ENCODE data around the gene FMO2. TPM values are rescaled to one million over a fixed set of nuclear protein-coding genes. Genes with fewer than 3 reads are reported as not detected.

The FMO2 gene
- total RNA-seq, 2 experiments from 2014 or later, result not detected

DNA sequence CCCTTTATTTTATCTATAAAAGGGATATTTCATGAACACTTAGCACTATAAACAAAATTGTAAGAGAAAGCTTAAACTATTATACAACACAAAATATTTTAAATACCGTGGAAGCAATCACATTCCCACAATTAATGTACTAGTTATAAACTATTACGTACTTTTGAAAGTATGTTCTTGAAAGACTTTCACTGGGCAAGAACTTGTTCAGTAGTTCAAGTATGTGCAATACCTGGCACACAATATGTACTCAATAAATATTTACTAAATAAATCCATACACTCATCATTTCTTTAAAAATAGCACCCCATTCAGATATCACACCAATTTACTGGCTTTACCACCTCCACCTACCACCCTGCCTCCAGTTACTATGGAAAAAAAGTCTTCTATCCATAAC is 12.6 kb upstream of the FMO2 start:
- POLR2A ChIA-PET, result no interaction called here

DNA sequence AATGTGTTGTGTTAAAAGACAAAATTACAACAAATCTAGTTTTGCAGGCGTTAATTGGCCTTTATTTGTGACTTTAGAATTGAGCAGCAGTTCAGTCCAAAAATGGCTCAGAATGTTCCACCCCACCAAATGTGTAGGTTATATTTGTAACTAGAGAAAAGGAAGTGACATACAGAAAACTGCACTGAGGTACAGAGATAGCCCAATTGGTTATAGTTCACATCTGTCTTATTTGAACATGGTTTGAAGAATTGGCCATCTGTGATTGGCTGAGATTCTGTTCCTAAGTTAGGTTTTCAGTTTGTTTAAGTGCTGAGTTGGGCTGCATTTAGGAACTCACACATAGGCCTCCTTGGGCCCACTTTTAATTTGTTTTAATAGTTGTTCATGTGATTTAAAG is 12.0 kb upstream of the FMO2 start:
- POLR2A ChIA-PET, result no interaction called here
- CTCF ChIA-PET, result no interaction called here

More for the DNA sequence above, 12.6 kb upstream of the FMO2 start:
- CTCF ChIA-PET, result no interaction called here

DNA sequence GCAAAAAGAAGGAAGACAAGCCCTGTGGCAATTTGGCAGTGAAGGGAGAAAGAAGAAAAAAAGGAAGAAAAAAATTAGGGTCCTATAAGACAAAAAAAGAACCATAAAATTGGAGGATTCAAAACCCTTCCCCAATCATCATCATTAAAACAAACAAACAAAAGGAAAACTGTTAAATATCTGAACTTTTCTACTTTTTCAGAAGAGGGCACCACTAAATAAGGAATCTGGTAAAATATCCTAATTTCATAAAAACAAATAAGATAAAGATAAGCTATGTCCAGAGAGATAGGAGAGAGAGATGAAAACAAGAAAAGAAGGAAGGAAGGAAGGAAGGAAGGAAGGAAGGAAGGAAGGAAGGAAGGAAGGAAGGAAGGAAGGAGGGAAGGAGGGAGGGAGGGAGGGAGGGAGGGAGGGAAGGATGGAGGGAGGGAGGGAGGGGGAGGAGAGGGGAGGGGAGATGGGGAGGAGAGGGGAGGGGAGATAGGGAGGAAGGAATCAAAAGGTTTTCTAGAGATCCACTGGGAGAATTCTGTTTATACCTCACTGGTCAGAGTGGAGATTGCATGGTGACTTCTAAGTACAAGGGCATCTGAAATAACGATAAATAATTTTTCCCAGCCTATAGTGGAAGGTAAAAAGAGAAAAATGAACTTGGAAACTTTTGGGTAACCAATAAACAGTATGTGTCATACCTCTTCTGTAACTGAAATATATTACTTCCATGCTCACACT is 10.4 kb upstream of the FMO2 start:
- ChIA-PET CTCF (no interaction called here), POLR2A (no interaction called here)

DNA sequence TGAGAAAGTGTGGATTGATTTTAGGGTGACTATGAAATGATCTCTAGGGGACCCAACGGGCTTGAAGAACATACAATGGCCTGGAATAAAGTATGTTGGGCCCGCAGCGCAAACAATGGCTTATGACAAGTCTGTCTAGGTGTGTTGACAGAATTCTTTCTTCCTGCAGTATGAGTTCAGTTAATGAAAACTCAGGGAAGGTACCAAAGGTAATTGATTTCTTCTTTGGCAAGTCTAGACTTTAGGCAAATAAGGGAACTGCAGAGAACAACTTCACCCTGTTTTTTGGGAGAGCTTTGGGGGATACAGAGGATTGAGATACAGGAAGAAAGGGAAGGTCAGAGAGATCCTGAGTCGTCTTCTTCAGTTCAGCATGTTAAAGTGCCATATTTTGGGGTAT is 7.8 kb upstream of the FMO2 start:
- CTCF ChIA-PET, result no interaction called here
- POLR2A ChIA-PET, result no interaction called here

DNA sequence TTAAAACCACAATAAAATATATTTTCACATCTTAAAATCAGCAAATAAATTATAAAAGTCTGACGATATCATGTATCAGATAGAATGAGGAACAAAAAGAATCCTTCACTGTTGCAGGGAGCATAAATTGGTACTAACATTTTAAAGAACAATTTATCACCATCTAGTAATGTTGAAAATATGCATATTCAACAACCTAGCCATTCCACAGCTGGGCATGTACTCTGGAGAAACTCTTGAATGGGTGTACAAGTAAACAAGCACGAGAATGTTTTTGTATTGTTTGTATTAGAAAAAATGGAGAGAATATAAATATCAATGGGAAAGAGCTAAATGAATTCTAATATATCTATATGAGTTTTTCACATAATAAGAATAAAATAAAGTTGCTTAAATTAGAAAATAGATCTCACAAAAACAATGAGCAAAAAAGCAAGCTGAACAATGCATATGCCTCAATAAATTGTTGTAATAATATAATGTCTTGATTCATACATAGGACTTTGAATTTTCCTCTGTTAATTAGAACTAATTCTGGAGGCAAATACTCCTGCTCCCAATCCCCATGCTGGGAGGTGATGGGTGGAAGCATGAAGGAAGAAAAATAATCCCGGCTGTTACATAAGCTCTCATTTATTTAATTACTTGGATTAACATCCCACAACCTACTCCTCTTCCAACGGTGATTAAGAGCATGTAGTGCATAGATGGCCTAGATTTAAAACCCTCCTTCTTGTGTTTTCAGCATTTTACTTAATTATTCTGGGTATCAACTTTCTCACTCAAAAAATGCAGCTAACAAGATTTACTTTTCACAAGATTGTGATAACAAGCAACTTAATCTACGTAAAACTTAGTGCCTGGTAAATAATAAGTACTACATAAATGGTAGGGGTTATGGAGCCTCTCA is 5.5 kb upstream of the FMO2 start:
- ChIA-PET POLR2A (no interaction called here), CTCF (interaction anchor here (0.6 kb wide), 1 partner anchor 8 kb away, joined by 6 read pairs; no protein-coding TSS in a partner anchor)

DNA sequence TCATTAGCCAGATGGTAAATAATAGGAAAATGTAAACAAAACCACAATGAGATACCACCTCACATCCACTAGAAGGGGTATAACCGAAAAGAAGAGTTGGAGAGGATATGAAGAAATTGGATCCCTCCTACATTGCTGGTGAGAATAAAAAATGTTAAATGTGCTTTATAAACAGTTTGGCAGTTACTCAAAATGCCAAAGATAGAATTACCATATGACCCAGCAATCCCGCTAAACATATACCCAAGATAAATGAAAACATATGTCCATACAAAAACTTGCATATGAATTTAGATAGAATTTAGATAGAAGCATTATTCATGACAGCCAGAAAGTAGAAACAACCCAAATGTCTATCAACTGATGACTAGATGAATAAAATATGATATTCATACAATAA is 4.4 kb upstream of the FMO2 start:
- CTCF ChIA-PET, result no interaction called here
- POLR2A ChIA-PET, result no interaction called here

DNA sequence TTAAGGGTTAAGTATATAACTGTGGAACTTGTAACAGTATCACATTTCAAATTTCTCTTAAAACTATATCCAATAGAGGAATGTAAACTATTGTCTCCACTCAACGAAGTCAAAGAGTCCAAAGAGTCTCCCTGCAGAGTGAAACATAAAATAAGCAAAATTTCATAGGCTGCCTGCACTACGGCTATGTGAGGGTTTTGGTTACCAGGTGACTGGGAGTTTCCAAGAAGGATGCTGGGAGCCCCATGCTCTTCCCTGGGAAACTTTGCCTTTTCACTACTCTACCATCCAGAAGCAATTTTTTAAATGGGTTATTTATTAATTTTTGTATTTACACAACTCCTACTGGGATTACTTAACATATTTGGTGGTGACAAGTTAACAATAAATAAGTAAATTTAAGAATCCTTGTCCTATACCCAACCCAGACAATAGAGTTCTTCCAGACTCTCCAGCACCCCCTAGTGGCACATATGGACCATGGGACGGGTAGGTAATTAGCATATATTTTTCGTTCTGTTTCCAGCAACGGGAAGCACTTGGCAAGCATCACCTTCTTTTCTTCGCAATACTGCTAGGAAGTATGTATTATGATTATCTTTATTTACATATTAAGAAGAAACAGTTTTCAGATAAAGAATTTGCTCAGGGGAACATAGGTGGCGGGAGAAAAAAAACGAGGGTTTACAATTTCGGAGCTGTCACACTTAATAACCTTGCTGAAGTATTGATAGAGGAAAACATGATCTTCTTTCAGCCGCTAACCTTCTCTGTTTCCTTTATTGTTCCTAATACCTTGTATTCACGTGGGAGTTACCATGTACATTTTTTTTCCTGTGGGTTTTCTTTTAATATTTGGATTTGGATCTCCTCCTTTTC is 3.5 kb downstream of the FMO2 start:
- ChIA-PET CTCF (no interaction called here), POLR2A (no interaction called here)

DNA sequence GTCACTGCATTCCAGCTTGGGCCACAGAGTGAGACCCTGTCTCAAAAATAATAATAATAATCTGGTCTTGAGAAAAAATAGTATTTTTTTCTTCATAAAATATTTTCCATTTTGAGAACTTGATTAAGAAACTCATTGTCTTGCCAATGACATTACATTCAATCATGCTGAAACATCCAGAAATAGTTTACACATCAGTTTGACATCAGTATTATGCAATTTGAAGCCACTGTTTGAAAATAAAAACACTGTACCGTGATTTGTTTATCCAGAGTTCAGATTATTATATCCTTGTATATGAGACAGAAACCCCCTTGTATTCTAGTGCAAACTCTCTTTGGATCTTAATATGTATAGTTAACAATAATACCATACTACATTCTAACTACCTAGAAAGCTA is 6.9 kb downstream of the FMO2 start:
- ChIA-PET POLR2A (no interaction called here), CTCF (no interaction called here)

DNA sequence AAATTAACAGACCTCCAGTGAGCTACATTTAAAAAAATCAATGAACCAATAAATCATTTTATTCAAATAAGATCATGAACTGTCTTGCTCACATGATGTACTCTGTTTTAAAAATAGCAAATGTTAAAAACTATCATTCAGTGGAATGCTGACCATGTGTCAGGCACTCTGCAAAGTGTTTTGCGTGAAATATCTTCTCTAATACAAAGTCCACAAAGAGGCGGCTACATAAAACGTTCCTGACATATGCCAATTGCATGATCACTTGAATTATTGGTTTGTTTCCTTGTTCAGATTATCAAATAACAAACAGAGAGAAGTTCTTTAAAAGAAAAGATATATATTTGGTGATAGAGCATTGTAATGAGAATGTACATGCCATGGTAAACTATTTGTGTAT is 10.7 kb downstream of the FMO2 start:
- CTCF ChIA-PET, result no interaction called here
- POLR2A ChIA-PET, result no interaction called here

DNA sequence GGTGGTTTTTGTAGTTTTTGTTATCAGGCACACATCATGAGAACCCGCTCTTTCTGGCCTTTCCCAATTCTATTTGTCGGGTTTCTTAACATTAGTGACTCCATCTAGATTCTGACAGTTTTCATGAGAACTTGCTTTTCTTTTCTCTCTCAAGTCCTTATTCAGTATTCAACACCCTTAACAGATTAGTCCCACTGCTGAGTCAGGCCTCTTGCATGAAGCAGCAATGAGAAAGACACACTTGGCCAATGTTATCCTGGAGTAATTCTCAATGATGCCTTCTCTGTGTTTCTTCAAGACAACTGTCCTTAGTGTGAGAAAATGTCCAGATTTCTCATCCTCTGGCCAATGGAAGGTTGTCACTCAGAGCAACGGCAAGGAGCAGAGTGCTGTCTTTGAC is 11.3 kb downstream of the FMO2 start:
- CTCF ChIA-PET, result no interaction called here
- POLR2A ChIA-PET, result no interaction called here

DNA sequence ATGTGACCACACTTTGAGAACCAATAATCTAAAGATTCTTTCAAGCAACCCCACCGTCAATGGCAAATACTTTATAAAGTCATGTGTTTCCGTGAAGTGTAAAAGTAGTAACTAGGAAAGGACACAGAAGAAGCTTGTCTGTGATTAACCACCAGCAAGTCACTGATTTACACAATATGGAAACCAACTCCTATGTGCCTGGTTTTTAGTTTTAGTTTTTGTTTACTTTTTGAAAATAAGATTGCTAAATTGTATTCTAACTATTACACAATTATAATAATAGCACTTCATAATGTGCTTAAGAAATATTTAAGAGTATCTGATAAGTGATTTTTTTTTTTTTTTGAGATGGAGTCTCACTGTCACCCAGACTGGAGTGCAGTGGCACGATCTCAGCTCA is 13.0 kb downstream of the FMO2 start:
- ChIA-PET POLR2A (no interaction called here), CTCF (no interaction called here)

DNA sequence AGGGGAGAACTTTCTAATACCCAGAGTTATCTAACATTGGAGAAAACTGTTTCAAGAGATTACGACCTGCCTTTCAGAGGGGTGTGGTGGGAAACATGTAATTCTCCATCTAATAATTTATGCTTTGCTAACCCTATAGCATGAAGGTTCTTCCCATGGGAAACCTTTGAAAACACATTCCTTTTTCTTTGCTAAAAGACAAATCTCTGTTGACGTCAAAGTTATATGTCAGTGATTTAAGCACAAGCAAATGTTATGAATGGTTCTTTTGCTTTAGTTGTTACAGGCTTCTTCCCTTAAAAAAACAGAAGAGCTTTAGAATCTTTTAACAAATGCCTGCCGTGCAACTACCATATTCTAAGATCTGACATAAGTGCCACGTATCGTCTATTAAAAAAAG is 19.2 kb downstream of the FMO2 start:
- ChIA-PET CTCF (no interaction called here), POLR2A (no interaction called here)

DNA sequence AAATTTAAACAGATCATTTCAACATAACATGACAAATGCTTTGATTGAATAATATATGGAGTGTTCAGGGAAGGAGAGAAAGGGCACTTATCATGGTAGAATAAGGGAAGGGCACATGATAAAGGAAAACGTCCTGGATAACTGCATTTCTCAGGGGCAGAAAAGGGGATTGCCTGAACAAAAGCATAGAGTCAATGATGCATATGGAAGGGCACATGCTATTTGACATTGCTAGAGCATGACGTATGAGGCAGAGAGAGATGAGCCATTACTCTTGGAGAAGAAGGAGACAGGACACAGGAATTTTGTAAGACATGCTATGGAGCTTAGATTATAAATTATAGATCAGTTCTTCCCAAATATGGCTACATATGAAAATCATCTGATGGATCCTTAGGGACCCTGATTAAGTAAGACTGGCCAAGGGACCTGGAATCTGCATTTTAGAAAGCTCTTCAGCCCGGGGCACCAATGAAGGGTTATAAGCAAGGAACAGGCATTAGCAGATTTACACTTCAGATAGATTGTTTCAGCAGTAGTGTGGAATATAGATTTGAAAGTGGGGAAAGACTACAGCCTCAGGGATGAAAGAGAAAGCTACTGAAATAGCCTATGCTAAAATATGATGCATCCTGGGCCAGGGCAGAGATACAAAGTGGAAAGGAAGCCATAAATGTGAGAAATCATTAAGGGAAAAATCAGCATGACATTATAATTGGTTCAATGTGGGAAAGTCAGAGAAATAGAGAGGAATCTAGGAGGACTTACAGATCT is 21.3 kb downstream of the FMO2 start:
- CTCF ChIA-PET, result no interaction called here
- POLR2A ChIA-PET, result no interaction called here

DNA sequence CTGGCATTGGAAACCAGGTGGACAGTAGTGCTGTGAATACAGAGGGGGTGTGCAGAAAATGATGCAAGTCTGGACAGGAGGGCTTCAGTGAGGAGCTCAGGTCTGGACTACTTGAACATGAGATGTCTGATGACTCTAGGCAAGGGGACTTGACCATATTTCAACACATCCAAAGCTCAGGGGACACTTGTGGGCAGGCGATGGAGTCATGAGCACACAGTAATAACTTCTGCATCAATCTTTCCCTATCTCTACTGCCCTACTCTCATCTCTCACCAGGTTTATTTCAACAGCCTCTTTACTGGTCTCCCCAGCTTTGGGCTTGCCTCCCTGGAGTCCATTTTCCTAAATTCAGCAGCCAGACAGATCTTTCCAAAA is 21.9 kb downstream of the FMO2 start:
- ChIA-PET POLR2A (no interaction called here), CTCF (no interaction called here)

DNA sequence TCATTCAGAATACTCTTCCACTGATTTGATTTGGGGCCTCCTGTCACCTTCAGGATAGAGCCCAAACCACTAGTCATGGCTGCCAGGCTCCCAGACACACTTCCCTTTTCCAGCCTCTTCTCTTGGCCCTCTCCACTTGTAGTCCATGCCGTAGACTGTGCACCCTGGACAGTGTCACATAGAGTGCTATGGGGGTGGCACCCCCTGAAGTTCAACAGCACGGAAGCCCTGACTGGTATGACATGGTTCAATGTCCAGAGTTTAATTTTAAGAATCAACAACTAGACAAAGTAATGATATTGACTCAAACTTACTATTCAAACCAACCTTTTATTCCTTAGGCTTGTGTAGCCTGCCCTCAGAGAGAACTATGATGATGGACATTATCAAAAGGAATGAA is 22.3 kb downstream of the FMO2 start:
- ChIA-PET POLR2A (no interaction called here), CTCF (no interaction called here)

DNA sequence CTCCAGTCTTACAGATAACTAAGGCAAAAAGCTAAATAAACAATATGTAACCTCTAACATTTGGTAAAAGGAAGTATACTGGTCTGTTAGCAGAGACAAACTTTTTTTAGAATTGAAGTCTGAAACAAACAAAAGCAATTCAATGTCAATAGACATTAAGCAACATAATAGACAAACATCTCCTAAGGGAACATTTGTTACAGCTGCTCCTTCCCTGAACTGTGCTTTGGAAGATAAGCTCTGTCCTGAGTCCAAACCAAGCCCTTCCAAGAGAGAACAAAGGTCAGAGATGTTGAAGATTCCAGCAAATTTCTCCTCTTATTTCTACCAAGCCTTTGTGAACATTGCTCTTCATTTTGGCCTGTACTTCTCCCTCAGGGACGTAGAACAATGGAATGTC is 25.3 kb downstream of the FMO2 start:
- POLR2A ChIA-PET, result no interaction called here
- CTCF ChIA-PET, result interaction anchor here (0.6 kb wide), 1 partner anchor 18 kb away, joined by 3 read pairs; no protein-coding TSS in a partner anchor

DNA sequence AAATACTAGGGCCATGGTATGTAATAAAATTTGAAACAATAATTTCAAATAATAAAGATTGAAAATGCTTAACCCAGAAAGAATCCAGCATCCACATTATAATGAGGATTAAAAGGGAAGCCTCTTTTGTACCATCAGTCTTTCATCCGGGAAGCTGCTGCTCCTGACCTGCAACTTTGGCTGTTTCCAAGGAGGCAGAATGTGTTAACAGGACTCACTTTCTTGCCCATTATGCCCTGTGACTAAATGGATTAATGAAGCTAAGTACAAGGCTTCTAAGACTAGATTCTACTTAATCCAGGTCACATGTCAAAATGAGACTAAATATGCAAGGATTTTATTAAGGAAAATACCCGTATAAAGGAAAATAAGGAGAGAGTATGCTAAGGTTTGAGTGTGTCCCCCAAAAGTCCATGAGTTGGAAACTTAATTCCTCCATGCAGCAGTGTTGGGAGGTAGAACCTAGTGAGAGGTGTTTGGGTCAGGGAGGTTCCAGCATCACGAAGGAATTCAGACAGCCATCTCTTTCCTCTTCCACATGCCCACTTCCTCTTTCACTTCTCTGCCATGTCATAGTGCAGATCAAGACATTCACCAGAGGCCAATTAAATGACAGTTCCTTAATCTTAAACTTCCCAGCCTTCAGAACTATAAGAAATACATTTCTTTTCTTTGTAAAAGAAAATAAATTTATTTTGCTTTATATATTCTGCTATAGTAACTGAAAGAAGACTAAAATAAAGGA is 27.7 kb downstream of the FMO2 start:
- ChIA-PET POLR2A (no interaction called here), CTCF (no interaction called here)

DNA sequence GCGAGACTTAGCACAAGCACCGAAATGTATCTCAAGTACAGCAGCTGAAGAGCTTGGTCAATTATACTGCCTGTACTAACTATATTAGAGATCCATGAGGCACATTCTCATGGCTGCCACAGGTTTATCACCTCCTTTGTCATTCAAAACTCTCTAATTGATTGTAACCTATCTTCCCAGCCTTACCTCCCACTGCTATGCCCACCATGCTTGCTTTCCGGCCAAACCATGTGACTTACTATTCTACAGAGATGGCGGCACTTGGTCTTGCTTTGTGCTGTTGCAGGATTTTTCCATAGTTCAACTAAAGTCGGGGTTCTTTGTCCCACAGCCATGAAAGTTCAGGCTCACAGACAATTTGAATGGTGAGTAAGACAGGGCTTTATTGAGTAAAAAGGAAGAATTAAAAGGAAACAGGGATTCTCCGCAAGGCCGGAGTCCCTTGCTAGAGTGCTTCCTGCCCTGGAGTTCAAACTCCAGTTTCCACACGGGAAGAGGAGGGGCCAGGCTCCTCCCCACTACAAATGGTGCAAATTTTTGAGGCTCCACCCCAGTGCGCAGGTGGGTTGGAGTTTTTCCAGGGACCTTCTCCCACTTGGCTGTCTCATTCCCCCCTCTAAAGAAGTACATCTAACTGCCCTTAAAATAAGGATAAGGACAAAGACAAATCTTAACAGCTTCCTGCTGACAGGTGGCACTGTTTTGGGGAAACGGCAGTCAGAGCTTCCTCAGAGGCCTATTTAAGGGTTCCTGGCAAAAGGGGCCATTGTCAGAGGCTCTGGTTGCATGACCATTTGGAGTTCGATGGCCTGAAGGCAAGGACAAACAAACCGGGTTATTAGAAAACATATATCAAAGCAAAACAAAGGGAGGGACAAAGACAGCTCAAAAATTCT is 28.7 kb downstream of the FMO2 start:
- CTCF ChIA-PET, result interaction anchor here (0.7 kb wide), 1 partner anchor 13 kb away, joined by 3 read pairs; no protein-coding TSS in a partner anchor

More for the DNA sequence above, 28.7 kb downstream of the FMO2 start:
- POLR2A ChIA-PET, result no interaction called here
